ENCODE measurements around the gene BMPR1B. TPM values are rescaled to one million over a fixed set of nuclear protein-coding genes. Genes with fewer than 3 reads are reported as not detected.

The BMPR1B gene
- total and polyA plus RNA-seq, 2 of the 8 experiments (the other 6 are each of a cell fraction or from before 2014, with no cell fraction given): 0.14 to 1.1 TPM

DNA sequence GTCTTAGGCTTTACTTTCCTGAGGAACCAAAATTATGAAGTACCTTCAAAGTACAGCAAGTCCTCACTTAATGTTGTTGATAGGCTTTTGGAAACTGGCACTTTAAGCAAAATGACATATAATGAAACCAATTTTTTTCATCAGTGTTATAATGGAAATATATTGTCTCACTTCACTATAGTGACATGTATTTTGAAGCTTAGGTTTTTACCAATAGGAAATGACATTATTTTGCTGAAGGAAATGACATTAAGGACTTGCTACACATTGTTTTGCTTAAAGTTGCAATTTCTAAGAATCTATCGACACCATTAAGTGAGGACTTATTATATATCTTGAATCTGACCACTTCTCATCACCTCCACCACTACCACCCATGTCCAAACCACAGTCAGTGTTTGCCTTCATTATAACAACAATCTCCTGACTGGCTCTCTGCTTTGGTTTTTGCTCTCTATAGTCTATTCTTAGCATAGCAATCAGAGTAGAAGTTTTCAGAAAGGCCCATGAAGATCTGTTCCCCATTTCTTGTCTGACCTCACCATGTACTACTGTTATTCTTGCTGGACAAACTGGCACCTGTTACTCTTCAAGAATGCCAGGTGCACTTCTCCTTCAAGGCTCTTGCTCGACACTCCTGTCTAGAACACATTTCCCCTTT lies 311.2 kb downstream of the BMPR1B start (continued):
- TF ChIP-seq, protein P1, sequence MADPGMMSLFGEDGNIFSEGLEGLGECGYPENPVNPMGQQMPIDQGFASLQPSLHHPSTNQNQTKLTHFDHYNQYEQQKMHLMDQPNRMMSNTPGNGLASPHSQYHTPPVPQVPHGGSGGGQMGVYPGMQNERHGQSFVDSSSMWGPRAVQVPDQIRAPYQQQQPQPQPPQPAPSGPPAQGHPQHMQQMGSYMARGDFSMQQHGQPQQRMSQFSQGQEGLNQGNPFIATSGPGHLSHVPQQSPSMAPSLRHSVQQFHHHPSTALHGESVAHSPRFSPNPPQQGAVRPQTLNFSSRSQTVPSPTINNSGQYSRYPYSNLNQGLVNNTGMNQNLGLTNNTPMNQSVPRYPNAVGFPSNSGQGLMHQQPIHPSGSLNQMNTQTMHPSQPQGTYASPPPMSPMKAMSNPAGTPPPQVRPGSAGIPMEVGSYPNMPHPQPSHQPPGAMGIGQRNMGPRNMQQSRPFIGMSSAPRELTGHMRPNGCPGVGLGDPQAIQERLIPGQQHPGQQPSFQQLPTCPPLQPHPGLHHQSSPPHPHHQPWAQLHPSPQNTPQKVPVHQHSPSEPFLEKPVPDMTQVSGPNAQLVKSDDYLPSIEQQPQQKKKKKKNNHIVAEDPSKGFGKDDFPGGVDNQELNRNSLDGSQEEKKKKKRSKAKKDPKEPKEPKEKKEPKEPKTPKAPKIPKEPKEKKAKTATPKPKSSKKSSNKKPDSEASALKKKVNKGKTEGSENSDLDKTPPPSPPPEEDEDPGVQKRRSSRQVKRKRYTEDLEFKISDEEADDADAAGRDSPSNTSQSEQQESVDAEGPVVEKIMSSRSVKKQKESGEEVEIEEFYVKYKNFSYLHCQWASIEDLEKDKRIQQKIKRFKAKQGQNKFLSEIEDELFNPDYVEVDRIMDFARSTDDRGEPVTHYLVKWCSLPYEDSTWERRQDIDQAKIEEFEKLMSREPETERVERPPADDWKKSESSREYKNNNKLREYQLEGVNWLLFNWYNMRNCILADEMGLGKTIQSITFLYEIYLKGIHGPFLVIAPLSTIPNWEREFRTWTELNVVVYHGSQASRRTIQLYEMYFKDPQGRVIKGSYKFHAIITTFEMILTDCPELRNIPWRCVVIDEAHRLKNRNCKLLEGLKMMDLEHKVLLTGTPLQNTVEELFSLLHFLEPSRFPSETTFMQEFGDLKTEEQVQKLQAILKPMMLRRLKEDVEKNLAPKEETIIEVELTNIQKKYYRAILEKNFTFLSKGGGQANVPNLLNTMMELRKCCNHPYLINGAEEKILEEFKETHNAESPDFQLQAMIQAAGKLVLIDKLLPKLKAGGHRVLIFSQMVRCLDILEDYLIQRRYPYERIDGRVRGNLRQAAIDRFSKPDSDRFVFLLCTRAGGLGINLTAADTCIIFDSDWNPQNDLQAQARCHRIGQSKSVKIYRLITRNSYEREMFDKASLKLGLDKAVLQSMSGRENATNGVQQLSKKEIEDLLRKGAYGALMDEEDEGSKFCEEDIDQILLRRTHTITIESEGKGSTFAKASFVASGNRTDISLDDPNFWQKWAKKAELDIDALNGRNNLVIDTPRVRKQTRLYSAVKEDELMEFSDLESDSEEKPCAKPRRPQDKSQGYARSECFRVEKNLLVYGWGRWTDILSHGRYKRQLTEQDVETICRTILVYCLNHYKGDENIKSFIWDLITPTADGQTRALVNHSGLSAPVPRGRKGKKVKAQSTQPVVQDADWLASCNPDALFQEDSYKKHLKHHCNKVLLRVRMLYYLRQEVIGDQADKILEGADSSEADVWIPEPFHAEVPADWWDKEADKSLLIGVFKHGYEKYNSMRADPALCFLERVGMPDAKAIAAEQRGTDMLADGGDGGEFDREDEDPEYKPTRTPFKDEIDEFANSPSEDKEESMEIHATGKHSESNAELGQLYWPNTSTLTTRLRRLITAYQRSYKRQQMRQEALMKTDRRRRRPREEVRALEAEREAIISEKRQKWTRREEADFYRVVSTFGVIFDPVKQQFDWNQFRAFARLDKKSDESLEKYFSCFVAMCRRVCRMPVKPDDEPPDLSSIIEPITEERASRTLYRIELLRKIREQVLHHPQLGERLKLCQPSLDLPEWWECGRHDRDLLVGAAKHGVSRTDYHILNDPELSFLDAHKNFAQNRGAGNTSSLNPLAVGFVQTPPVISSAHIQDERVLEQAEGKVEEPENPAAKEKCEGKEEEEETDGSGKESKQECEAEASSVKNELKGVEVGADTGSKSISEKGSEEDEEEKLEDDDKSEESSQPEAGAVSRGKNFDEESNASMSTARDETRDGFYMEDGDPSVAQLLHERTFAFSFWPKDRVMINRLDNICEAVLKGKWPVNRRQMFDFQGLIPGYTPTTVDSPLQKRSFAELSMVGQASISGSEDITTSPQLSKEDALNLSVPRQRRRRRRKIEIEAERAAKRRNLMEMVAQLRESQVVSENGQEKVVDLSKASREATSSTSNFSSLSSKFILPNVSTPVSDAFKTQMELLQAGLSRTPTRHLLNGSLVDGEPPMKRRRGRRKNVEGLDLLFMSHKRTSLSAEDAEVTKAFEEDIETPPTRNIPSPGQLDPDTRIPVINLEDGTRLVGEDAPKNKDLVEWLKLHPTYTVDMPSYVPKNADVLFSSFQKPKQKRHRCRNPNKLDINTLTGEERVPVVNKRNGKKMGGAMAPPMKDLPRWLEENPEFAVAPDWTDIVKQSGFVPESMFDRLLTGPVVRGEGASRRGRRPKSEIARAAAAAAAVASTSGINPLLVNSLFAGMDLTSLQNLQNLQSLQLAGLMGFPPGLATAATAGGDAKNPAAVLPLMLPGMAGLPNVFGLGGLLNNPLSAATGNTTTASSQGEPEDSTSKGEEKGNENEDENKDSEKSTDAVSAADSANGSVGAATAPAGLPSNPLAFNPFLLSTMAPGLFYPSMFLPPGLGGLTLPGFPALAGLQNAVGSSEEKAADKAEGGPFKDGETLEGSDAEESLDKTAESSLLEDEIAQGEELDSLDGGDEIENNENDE (IDR thresholded peaks at IDR 0.05; ENCODE audit: insufficient replicate concordance, low read length): no peak
- TF ChIP-seq GTF2F1 (IDR thresholded peaks at IDR 0.05; ENCODE audit: borderline replicate concordance, low read depth, low read length) (no peak), KDM1A (IDR thresholded peaks at IDR 0.05; ENCODE audit: borderline replicate concordance, low read length) (no peak), PHF8 (conservative IDR thresholded peaks at IDR 0.05; ENCODE audit: low read depth, low read length) (no peak), EGR1 (IDR thresholded peaks at IDR 0.05; ENCODE audit: borderline replicate concordance, low read depth, low read length) (no peak), KDM4A (IDR thresholded peaks at IDR 0.05; ENCODE audit: low read depth, low read length, severe bottlenecking) (no peak), CBX8 (IDR thresholded peaks at IDR 0.05; ENCODE audit: borderline replicate concordance, low read depth, low read length) (no peak), JUN (IDR thresholded peaks at IDR 0.05; ENCODE audit: low read depth, low read length) (no peak), JUND (IDR thresholded peaks at IDR 0.05; ENCODE audit: low read length) (no peak)
- TF ChIP-seq, protein P2, sequence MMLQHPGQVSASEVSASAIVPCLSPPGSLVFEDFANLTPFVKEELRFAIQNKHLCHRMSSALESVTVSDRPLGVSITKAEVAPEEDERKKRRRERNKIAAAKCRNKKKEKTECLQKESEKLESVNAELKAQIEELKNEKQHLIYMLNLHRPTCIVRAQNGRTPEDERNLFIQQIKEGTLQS (IDR thresholded peaks at IDR 0.05; ENCODE audit: insufficient read depth, low read depth, low read length): no peak

Measured in H1 (cell line).